GM19035 (cell line): ENCODE measurements around the gene OR13C8.

Experiments
- ATAC-seq: cut with Tn5 transposase; IDR thresholded peaks from one replicate; pipeline ENCODE4 v1.9.1; 2021; ENCODE audit not compliant: unreplicated experiment

OR13C8 gene

DNA sequence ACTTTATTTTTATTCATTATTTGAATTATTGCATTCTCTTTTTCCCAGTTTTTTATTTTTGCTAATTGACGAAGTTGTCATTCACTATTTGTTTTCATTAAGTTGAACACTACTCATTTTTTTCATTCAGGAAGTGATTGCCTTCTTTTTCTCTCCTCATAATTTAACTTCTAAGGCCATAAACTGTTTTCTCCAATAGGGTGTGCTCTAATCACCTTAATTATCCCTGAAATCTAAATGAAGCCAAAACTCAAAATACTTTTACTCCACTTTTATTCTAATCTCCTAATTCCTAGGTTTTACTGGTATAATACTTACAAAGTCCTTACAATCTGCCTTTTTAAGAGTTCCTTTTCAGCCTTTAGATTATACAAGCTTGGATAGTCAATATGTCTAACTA, 39.4 kb downstream of the OR13C8 start:
- ATAC-seq, result no peak

- ATAC-seq, result no peak
Measured at GRCh38 chr9:104611213-104611612, 42.2 kb downstream of the OR13C8 start.

DNA sequence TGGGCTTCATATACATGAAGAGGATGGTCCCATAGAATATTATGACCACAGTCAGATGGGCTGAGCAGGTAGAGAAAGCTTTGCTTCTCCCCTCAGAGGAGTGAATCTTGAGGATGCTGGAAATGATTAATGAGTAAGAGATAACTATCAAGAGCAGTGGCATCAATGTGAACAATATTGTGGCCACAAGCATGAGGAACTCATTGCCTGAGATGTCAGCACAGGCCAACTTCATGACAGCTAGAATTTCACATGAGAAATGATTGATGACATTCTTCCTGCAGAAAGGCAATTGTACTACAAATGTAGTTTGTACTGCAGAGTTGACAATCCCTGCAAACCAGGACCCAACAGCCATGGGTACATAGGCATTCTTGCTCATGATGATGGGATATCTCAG, 48.5 kb downstream of the OR13C8 start:
- no peak for ATAC-seq

GRCh38 chr9:104618104-104618503, 49.1 kb downstream of the OR13C8 start, which contains the start of gene OR13C9:
Gene OR13C9, minus strand, starts transcription at chr9:104618204. Its CDS starts 0 bp downstream, at chr9:104618204.
- no peak for ATAC-seq
